Suppressor macrophage treated with lipopolysaccharide for 4 hours (primary cell): ENCODE data around the gene KRTAP10-4.
"Not testable (repeated sequence)": the region's sequence is repeated elsewhere in the genome, so short reads cannot be mapped to it uniquely, and the experiment has no call there.

Experiments
- DNase-seq: peaks from one replicate; pipeline ENCODE4 v3.0.0-alpha.2; 2020

KRTAP10-4 gene, protein sequence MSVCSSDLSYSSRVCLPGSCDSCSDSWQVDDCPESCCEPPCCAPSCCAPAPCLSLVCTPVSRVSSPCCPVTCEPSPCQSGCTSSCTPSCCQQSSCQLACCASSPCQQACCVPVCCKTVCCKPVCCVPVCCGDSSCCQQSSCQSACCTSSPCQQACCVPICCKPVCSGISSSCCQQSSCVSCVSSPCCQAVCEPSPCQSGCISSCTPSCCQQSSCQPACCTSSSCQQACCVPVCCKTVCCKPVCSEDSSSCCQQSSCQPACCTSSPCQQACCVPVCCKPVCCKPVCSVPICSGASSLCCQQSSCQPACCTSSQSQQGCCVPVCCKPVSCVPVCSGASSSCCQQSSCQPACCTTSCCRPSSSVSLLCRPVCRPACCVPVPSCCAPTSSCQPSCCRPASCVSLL

DNA sequence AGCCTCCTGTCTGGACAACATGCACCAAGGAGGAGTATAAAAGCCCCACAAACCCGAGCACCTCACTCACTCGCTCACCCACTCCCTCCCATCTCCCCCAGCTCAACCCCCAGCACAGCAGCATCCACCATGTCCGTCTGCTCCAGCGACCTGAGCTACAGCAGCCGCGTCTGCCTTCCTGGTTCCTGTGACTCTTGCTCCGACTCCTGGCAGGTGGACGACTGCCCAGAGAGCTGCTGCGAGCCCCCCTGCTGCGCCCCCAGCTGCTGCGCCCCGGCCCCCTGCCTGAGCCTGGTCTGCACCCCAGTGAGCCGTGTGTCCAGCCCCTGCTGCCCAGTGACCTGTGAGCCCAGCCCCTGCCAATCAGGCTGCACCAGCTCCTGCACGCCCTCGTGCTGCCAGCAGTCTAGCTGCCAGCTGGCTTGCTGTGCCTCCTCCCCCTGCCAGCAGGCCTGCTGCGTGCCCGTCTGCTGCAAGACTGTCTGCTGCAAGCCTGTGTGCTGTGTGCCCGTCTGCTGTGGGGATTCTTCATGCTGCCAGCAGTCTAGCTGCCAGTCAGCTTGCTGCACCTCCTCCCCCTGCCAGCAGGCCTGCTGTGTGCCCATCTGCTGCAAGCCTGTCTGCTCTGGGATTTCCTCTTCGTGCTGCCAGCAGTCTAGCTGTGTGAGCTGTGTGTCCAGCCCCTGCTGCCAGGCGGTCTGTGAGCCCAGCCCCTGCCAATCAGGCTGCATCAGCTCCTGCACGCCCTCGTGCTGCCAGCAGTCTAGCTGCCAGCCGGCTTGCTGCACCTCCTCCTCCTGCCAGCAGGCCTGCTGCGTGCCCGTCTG is at the start of gene KRTAP10-4:
Gene KRTAP10-4, plus strand, starts transcription at position 100 of the 827 bp plus-strand sequence. Its CDS starts 30 bp downstream, at position 130.
- DNase-seq: not testable (repeated sequence)

DNA sequence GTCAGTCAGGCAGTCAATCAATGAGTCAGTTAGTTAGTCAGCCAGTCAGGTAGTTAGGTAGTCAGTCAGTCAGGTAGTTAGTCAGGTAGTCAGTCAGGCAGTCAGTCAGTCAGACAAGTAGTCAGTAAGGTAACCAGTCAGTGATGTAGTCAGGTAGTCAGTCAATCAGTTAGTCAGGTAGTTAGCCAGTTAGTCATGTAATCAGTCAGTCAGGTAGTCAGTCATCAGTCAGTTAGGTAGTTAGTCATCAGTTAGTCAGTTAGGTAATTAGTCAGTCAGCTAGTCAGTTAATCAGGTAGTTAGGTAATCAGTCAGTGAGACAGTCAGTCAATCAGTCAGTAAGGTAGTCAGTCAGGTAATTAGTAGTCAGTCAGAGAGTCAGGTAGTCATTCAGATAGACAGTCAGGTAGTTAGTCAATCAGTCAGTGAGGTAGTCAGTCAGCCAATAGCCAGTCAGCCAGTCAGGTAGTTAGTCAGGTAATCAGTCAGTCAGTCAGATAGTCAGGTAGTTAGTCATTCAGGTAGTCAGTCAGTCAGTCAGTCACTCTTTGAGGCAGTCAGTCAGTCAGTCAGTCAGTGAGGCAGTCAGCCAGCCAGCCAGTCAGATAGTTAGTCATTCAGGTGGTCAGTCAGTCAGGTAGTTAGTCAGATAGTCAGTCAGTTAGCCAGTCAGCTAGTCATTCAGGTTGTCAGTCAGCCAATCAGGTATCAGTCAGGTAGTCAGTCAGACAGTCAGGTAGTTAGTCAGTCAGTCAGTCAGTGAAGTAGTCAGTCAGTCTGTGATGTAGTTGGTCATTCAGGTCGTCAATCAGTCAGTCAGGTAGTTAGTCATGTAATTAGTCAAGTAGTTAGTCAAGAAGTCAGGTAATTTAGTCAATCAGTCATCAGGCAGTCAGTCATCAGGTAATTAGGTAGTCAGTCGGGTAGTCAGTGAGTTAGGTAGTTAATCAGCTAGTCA is 48.8 kb upstream of the KRTAP10-4 start:
- no peak for DNase-seq

DNA sequence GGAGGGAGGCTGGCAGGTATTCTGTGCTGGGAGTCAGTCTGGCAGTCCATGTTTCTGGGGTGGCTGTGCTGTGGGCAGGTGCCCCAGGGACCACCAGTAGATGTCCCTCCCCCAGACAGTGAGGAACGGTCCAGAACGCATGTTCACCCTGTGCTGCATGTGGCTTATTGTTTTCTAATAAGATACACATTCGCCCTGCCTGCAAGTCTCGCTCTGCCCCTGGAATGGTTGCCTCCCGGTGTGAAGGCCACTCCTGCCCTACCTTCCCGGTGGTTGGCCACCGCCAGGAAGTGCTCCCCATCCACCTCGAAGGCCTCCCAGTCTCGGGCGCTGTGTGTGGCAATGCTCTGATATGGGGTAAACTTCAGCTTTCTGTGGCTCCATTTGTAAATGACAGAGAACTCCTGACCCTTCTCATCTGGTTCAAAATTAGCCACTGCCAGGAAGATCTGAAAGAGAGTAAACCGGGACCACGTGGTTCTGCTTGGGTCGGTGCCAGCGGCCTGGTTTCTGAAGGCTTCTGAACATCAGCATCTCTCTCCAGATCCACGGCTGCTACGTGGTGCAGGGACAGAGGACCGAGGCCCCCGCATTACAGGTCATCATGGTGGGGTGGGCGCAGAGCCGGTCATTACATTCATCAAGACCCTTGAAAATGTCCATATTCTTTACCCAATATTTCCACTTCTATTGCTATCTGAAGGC is 48.0 kb upstream of the KRTAP10-4 start:
- no peak for DNase-seq

GRCh38 chr21:44526096-44526997 is 47.2 kb upstream of the KRTAP10-4 start:
- no peak for DNase-seq

- DNase-seq: no peak
Observed at GRCh38 chr21:44527156-44527982, 46.2 kb upstream of the KRTAP10-4 start.

- DNase-seq: no peak
Observed at GRCh38 chr21:44527983-44528633, 45.4 kb upstream of the KRTAP10-4 start.

GRCh38 chr21:44528634-44528995 is 44.9 kb upstream of the KRTAP10-4 start:
- DNase-seq: no peak

GRCh38 chr21:44529011-44529421 is 44.5 kb upstream of the KRTAP10-4 start:
- DNase-seq: no peak

- no peak for DNase-seq
Observed at GRCh38 chr21:44529503-44530125, 43.9 kb upstream of the KRTAP10-4 start.

GRCh38 chr21:44530221-44530902 is 43.2 kb upstream of the KRTAP10-4 start:
- no peak for DNase-seq

GRCh38 chr21:44530903-44531605 is 42.5 kb upstream of the KRTAP10-4 start:
- DNase-seq: no peak

GRCh38 chr21:44531606-44532564 is 41.6 kb upstream of the KRTAP10-4 start:
- no peak for DNase-seq

- no peak for DNase-seq
Observed at GRCh38 chr21:44532712-44533111, 40.8 kb upstream of the KRTAP10-4 start.

DNA sequence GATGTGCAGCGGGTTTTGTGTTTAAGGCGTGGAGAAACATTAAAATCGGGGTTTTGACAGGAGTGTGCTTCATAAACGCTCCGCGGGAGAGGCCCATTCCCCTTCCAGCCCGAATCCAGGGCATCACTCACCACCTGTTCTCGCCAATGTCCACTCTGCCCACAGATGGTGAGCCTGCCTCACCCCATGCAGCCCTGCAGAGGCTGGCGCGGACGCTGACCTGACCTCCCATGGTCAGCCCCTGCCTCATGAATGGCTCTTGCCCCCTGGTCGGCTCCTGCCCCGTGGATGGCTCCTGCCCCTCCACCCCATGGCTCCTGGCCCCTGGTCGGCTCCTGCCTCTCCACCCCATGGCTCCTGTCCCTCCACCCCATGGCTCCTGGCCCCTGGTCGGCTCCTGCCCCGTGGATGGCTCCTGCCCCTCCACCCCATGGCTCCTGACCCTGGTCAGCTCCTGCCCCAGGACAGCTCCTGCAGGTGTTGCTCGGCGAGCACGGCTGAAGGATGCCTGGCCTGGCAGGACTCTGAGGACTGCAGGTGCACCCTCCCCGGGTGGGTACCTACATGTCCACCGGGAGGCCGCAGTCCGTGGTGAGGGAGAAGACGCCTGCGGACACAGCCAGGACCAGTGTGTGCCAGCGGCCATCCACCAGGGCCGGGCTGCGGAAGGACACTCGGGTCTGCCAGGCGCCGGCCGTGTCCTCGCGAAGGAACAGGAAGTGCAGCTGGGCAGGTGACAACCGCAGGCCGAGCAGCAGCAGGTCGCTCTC is 40.2 kb upstream of the KRTAP10-4 start:
- no peak for DNase-seq

GRCh38 chr21:44533891-44534627 is 39.5 kb upstream of the KRTAP10-4 start:
- DNase-seq: no peak
